Measurements from ENCODE around the gene KLHL8.

- TF ChIP-seq CTCF (IDR thresholded peaks at IDR 0.05 in 2 of 3, conservative IDR thresholded peaks at IDR 0.05 in 1 of 3; ENCODE audit: borderline replicate concordance in 1 of 3, insufficient read depth in 1 of 3, low read depth in 2 of 3, low read length in 2 of 3) (no peak), JUND (IDR thresholded peaks at IDR 0.05) (no peak)
Measured at GRCh38 chr4:87239821-87240220, 19.4 kb upstream of the KLHL8 start.

All from HCT116 (cell line).